HG03108 (cell line): Measurements from ENCODE around the gene MAPK11.

ENCODE experiments used
- ATAC-seq: cut with Tn5 transposase; IDR thresholded peaks from one replicate; pipeline ENCODE4 v1.9.1; 2021; ENCODE audit warnings: moderate library complexity; ENCODE audit not compliant: unreplicated experiment

MAPK11 gene

GRCh38 chr22:50296658-50297490, 26.7 kb upstream of the MAPK11 start:
- no peak for ATAC-seq

GRCh38 chr22:50294319-50294656, 24.1 kb upstream of the MAPK11 start:
- no peak for ATAC-seq

- ATAC-seq = no peak
These were observed 23.5 kb upstream of the MAPK11 start for GRCh38 chr22:50293441-50294318.

GRCh38 chr22:50292643-50293440, 22.7 kb upstream of the MAPK11 start:
- no peak for ATAC-seq

- no peak for ATAC-seq
These were observed 19.9 kb upstream of the MAPK11 start for GRCh38 chr22:50289942-50290630.

GRCh38 chr22:50289151-50289941, 19.2 kb upstream of the MAPK11 start:
- no peak for ATAC-seq

- ATAC-seq = no peak
These were observed 17.6 kb upstream of the MAPK11 start for GRCh38 chr22:50287731-50288130.

GRCh38 chr22:50286701-50287318, 16.6 kb upstream of the MAPK11 start:
- ATAC-seq = no peak

- ATAC-seq = no peak
These were observed 16.1 kb upstream of the MAPK11 start for GRCh38 chr22:50286275-50286674.

- ATAC-seq = no peak
These were observed 15.5 kb upstream of the MAPK11 start for GRCh38 chr22:50285568-50286229.

GRCh38 chr22:50284479-50284878, 14.3 kb upstream of the MAPK11 start:
- ATAC-seq = no peak

GRCh38 chr22:50283821-50284220, 13.6 kb upstream of the MAPK11 start:
- ATAC-seq = no peak

GRCh38 chr22:50282361-50283155, 12.4 kb upstream of the MAPK11 start:
- no peak for ATAC-seq

GRCh38 chr22:50281957-50282356, 11.8 kb upstream of the MAPK11 start:
- no peak for ATAC-seq

GRCh38 chr22:50281384-50281760, 11.2 kb upstream of the MAPK11 start:
- no peak for ATAC-seq

- no peak for ATAC-seq
These were observed 10.7 kb upstream of the MAPK11 start for GRCh38 chr22:50280708-50281383.

GRCh38 chr22:50280022-50280707, 10.0 kb upstream of the MAPK11 start:
- no peak for ATAC-seq
